ENCODE measurements around the gene CLIP2. TPM values are rescaled to one million over a fixed set of nuclear protein-coding genes. Genes with fewer than 3 reads are reported as not detected.

CLIP2 gene
- polyA plus RNA-seq, 1 of the 3 experiments (the other 2 are of a cell fraction), result 14.3 TPM

- no peak for TF ChIP-seq CTCF (IDR thresholded peaks at IDR 0.05)
- TF ChIP-seq ELF1 (IDR thresholded peaks at IDR 0.05), result no peak
Measured at GRCh38 chr7:74360008-74360407, 70.8 kb downstream of the CLIP2 start (continued).

GRCh38 chr7:74362266-74362665, 73.1 kb downstream of the CLIP2 start:
- Histone ChIP-seq H3K9me3 (no peaks in the 10 kb centered on the region), H4K20me1 (ENCODE audit: insufficient read depth) (no peaks in the 10 kb centered on the region), H3K27ac (ENCODE audit: low read depth in 2 of 2, low read length in 1 of 2) (no peak overlapping the region), H3K36me3 (replicated peaks in 1 of 2; ENCODE audit: control insufficient read depth in 1 of 2, insufficient read depth in 2 of 2, low read length in 1 of 2) (peaks cover 0 to 48% of the 10 kb centered on the region in 2 experiments), H3F3A (replicated peaks; ENCODE audit: insufficient read depth) (peaks cover 14% of the 10 kb centered on the region), H3K4me2 (no peak overlapping the region), H3K9ac (no peak overlapping the region), H2AFZ (ENCODE audit: low read depth) (no peak overlapping the region), H3K79me2 (ENCODE audit: insufficient read depth) (no peaks in the 10 kb centered on the region), H3K27me3 (ENCODE audit: insufficient read depth) (no peaks in the 10 kb centered on the region), H3K4me3 (ENCODE audit: low read depth in 2 of 2, low read length in 1 of 2) (no peak overlapping the region), H3K4me1 (ENCODE audit: control insufficient read depth in 1 of 2, insufficient read depth in 2 of 2, low read depth in 1 of 2, low read length in 1 of 2) (peaks cover 0 to 4% of the 10 kb centered on the region in 2 experiments; a peak in 1 of 4 replicates), H3K9me2 (no peaks in the 10 kb centered on the region)
- WGBS (ENCODE audit: low lambda C conversion rate), result 95% methylated on average over 6 of the region's 6 CpGs
- peak; percentile 15 for DNase-seq
- POLR2A ChIA-PET, result interaction anchor here (0.6 kb wide), 1 partner anchor 71 kb away, joined by 4 read pairs; no protein-coding TSS in a partner anchor
- TF ChIP-seq, protein P1, sequence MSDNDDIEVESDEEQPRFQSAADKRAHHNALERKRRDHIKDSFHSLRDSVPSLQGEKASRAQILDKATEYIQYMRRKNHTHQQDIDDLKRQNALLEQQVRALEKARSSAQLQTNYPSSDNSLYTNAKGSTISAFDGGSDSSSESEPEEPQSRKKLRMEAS (IDR thresholded peaks at IDR 0.05; ENCODE audit: low read depth), result no peak
- TF ChIP-seq NRF1 (IDR thresholded peaks at IDR 0.05; ENCODE audit: low read depth, low read length), result no peak
- TF ChIP-seq NFIC (IDR thresholded peaks at IDR 0.05; ENCODE audit: borderline replicate concordance), result no peak
- CTCF ChIA-PET, result interaction anchor here (0.8 to 3.3 kb wide), 2 partner anchors 39 to 73 kb away, joined by 3 to 12 read pairs; partner anchors contain the start of gene CLIP2

GRCh38 chr7:74364061-74364460, 74.9 kb downstream of the CLIP2 start:
- Histone ChIP-seq H3K9me3 (no peaks in the 10 kb centered on the region), H3K79me2 (ENCODE audit: insufficient read depth) (no peaks in the 10 kb centered on the region), H4K20me1 (ENCODE audit: insufficient read depth) (no peaks in the 10 kb centered on the region), H3K9me2 (no peaks in the 10 kb centered on the region), H3K9ac (no peak overlapping the region), H3K4me3 (ENCODE audit: low read depth in 2 of 2, low read length in 1 of 2) (no peak overlapping the region), H2AFZ (ENCODE audit: low read depth) (no peak overlapping the region), H3K4me2 (no peak overlapping the region), H3F3A (replicated peaks; ENCODE audit: insufficient read depth) (peaks cover 13% of the 10 kb centered on the region), H3K36me3 (replicated peaks in 1 of 2; ENCODE audit: control insufficient read depth in 1 of 2, insufficient read depth in 2 of 2, low read length in 1 of 2) (peaks cover 0 to 41% of the 10 kb centered on the region in 2 experiments), H3K27ac (ENCODE audit: low read depth in 2 of 2, low read length in 1 of 2) (no peak overlapping the region), H3K4me1 (ENCODE audit: control insufficient read depth in 1 of 2, insufficient read depth in 2 of 2, low read depth in 1 of 2, low read length in 1 of 2) (peaks cover 0 to 4% of the 10 kb centered on the region in 2 experiments; a peak in 1 of 4 replicates), H3K27me3 (ENCODE audit: insufficient read depth) (no peaks in the 10 kb centered on the region)
- ChIA-PET POLR2A (no interaction called here), CTCF (interaction anchor here (0.7 to 2.8 kb wide), 4 partner anchors 37 to 162 kb away, joined by 3 to 22 read pairs (median 4); no protein-coding TSS in a partner anchor)
- TF ChIP-seq, protein P2, sequence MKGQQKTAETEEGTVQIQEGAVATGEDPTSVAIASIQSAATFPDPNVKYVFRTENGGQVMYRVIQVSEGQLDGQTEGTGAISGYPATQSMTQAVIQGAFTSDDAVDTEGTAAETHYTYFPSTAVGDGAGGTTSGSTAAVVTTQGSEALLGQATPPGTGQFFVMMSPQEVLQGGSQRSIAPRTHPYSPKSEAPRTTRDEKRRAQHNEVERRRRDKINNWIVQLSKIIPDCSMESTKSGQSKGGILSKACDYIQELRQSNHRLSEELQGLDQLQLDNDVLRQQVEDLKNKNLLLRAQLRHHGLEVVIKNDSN (IDR thresholded peaks at IDR 0.05; ENCODE audit: borderline replicate concordance, low read depth), result no peak
- no peak for TF ChIP-seq EZH2phosphoT487 (IDR thresholded peaks at IDR 0.05; ENCODE audit: borderline replicate concordance, low read depth)
- TF ChIP-seq MEF2A (IDR thresholded peaks at IDR 0.05; ENCODE audit: borderline replicate concordance, low read depth), result no peak
- TF ChIP-seq, protein P3, sequence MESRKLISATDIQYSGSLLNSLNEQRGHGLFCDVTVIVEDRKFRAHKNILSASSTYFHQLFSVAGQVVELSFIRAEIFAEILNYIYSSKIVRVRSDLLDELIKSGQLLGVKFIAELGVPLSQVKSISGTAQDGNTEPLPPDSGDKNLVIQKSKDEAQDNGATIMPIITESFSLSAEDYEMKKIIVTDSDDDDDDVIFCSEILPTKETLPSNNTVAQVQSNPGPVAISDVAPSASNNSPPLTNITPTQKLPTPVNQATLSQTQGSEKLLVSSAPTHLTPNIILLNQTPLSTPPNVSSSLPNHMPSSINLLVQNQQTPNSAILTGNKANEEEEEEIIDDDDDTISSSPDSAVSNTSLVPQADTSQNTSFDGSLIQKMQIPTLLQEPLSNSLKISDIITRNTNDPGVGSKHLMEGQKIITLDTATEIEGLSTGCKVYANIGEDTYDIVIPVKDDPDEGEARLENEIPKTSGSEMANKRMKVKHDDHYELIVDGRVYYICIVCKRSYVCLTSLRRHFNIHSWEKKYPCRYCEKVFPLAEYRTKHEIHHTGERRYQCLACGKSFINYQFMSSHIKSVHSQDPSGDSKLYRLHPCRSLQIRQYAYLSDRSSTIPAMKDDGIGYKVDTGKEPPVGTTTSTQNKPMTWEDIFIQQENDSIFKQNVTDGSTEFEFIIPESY (IDR thresholded peaks at IDR 0.05; ENCODE audit: borderline replicate concordance, low read depth), result no peak
- no peak for TF ChIP-seq ELF1 (IDR thresholded peaks at IDR 0.05)
- TF ChIP-seq RXRA (IDR thresholded peaks at IDR 0.05; ENCODE audit: borderline replicate concordance, low read depth), result no peak
- TF ChIP-seq CTCF (IDR thresholded peaks at IDR 0.05), result peak; percentile 34
- DNase-seq, result peak; percentile 46
- WGBS (ENCODE audit: low lambda C conversion rate), result 91% methylated on average over 7 of the region's 7 CpGs
